Activated CD4-positive, CD25-positive, alpha-beta regulatory T cell treated with anti-CD3 and anti-CD28 coated beads, Interleukin-2, amount 50 U/mL, for 16 hours (primary cell): ENCODE data around the gene ZBTB34.

Experiments used
- DNase-seq: peaks from one replicate; pipeline ENCODE4 v3.0.0-alpha.2; 2020; ENCODE audit warnings: low read depth, low spot score

The ZBTB34 gene

DNA sequence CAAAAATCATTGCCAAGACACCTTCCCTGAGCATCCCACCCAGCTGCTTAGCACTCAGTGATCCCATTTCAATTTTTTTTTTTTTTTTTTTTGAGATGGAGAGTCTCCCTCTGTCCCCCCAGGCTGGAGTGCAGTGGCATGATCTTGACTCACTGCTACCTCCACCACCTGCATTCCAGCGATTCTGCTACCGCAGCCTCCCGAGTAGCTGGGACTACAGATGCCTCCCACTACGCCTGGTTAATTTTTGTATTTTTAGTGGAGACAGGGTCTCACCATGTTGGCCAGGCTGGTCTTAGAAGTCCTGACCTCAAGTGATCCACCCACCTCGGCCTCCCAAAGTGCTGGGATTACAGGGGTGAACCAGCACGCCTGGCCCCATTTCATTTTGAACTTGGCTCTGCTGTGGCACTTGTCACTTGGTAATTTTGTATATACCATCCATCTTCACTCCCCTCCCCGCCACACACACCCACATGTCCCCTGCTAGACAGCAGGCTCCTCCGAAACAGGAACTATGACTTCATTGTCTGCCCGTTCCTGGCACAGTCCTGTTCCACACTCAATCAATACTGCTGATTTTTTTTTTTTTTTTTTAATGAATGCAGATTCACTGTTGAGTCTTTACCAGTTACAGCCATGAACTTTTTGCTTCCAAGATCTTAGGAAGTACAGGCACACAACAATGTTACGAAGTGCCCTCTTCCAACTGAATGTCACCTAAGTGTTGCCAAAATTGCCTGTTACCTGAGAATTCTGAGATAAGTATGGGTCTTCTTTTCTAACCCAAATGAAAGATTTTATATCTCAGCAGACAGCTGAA is 17.3 kb upstream of the ZBTB34 start:
- DNase-seq: no peak

DNA sequence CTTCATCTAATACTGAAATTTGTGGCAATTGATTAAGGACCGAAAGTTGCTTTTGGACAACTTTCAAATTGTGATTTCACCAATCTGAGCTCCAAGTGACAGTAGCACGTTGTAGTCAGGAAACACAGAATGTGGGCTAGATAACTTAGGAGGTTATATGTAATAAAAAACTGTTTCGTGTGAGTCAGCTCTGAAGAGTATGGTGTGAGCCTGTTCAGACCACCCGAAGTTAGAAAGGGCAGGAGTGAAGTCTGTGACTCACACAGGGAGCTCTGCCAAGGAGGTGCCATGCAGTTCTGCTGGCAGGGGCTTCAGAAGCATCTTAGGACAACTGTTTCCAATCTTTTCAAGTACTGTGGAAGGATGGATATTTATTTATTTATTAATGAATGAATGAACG is 16.4 kb upstream of the ZBTB34 start:
- no peak for DNase-seq

DNA sequence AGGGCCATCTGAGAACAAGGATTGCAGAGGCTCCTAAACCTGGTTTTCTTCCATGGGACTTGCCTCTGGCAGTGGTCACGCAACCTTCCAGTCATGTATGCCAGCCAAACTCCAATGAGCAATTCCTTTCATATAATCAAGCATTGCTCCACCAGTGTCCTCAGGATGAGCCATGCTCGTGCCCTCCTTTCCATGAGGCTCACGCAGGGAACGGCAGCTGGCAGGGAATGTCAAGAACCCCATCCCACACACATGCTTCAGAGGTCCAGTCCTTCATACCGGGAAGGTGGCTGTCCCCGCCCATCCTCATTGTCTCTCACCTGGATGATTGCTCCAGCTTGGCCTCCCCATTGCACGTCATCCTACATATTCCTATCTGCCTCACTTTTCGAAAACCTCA is 13.4 kb upstream of the ZBTB34 start:
- no peak for DNase-seq

DNA sequence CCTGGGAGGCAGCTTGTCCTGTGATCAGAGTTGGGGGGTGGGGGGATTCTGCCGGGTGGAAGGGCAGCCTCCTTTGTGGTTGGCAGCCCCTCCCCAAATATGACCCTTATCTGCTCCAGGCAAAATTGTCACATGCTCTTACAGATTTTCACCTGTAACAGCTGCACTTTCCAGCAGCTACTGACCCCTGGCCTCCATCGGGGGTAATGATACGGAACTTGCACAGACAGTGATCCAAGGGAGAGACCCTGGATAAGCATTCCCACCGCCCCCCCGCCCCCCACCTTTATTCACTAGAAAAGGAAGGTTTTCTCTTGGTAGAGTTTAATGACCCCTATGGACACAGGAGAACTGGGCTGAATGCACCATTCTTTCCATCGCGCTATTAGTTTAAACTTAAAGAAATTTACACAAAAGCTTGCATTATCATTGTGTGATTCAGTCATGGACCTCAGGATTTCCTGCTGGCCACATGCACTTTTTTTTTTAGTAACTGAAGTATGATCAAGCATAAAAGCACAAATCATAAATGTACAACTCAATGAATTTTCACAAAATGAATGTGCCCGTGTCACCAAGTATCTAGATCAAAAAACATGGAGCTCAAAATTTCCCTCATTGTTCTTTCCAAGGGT is 10.7 kb upstream of the ZBTB34 start:
- DNase-seq: no peak

DNA sequence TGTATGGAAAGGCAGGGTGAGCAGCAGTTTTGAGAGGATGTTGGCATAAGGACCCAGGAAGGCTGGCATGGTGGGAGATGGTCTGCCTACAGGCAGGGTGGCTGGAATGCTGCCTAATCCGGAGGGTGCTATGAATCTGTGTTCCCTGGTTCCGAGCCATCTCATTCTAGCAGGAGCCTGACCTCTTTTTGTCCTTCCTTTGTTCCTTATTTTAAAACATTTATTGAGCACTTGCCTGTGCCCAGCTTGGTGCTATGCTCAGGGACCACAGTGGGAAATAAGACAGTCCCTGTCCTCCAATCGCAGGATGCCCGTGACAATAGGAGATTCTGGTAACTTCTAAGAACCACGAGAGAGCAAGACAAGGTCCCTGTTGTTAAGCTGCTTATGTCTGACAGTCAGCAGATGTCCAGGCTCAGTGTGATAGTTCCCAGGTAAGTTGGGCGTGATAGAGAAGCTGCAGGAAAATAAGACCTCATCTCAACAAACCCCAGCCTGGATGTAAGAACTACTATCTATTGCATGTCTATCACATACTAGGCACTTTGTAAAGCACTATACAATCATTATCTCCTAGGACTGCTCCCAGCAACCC is 9.1 kb upstream of the ZBTB34 start:
- DNase-seq: no peak

DNA sequence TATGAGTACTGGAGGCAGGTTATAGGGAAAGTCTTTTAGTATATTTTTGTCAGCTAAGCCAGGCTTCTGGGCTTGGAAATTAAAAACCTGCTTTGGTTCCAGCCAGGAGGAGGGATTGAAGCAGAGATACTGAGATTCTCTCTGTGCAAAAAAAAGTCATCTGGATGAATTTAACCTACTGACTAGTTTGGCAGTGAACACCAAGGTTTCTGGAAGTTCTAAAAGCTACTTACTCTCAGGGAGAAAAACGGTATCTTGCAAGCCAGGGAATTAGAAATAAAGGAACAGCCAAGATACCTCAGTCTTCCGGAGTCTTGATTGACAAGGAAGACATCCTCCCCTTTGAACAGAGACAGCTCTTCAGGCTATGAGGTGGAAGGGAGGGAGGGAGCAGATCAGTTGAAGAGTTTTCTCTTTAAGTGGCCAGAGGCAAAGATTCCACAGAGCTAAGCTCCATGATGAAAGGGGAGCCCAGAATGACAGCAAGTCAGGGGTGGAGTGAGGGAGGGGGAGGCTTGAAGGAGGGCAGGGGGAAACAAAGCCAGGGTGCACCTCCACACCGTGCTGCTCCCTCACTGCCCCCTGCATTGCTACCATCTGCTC is 8.3 kb upstream of the ZBTB34 start:
- DNase-seq: no peak

DNA sequence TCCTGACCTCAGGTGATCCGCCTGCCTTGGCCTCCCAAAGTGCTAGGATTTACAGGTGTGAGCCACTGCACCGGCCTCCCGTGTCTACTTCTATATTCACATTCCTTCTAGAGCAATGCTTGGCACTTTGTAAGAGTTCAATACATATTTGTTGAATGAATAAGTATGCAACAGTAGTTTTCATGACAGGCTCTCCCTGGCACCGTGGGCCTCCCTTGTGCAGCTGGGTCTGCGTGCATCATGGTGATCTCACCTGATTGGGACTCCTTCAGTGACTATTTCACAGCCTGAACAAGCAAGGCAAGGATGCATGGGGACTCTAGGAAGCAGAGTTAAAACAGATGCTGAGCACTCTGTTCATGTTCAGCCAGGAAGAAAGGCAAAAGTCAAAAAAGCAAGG is 6.8 kb upstream of the ZBTB34 start:
- DNase-seq: no peak

DNA sequence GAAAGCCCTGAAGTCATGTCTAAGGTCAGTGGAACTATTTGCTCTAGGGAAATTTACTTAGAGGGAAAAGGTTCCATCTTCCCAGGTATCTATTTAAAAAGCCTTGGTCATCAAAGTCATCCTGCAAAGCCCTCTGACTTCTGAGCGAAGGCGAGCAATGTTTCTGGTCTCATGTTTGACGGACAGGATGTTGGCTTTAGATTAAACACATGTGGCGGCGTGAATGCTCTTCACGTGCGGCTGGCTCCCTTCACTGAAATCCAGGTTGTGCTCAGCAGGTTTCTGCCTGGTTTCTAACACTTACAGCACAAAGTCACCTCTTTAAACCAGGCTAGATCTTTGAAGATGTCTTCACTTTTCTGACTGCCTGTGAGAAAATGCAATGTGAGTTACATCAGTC is 5.7 kb upstream of the ZBTB34 start:
- no peak for DNase-seq

DNA sequence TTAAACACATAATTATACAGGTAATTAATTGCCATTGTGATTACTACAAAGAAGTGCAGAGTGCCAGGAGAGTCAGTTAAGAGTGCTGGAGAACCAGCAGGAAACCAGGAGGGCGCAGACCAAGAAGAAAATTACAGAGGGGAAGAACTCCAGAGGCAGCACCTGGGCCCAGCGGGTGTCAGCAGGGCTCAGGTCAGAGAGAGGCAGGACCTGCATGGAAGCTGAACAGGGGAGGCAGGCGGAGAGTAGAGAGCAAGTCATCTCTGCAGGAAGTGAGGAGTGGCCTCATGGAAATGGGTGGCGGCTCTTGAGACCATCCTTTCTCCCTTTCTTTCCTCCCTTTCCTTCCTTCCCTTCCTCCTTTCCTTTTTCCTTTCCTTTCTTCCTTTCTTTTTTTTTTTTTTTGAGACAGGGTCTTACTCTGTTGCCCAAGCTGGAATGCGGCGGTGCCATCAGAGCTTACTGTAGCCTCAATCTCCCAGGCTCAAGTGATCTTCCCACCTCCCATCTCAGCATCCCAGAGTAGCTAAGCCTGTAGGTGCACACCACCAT is 4.0 kb upstream of the ZBTB34 start:
- no peak for DNase-seq

DNA sequence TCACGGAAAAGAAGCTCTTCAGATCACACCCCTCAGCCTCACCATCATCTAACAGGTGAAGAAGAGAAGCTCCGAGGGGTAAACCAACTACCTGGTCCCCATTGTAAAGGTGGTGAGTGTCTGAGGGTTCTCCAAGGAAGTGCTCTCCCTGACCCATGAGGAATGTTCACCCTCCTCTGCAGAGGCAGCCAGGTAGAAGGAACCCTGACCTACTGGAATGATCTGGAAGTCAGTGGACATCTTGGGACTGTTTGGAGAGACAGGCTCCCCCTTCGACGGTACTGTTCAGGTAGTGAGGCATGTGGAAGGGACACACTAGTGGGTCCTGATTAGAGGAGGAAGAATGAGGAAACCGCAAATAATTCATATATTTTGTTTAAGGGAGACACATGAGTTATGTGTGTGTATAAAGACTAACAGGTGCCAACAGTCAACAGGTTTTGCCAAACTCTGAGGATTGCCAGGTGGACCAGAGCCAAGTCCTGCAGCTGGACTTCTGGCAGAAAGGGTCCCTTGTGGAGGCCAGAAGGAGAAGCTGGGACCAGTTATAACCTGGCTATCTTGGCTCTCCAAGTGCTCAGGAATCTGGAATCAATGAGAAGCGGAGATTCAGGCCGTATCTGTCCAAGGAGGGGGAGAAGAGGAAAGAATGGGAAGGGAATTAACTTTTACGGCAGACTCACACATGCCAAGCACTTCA is 3.0 kb upstream of the ZBTB34 start:
- no peak for DNase-seq

DNA sequence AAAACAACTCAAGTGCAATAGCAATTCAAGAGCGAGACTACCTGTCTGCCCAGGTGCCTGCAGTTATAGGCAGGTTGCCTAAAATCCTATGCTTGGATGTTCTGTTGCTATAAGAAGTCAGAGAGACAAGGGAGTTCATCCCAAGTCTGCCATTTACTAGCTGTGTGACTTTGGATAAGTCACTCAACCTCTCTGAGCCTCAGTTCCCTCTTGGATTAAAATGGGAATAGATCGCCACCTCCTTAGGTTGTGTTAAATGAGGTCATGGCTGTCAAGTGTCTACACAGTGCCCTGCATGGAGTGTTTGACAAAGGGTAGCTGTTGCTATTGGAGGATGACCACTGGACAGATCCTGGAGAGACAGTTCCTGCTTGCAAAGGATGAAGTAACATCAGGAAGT is 1.3 kb upstream of the ZBTB34 start:
- no peak for DNase-seq

DNA sequence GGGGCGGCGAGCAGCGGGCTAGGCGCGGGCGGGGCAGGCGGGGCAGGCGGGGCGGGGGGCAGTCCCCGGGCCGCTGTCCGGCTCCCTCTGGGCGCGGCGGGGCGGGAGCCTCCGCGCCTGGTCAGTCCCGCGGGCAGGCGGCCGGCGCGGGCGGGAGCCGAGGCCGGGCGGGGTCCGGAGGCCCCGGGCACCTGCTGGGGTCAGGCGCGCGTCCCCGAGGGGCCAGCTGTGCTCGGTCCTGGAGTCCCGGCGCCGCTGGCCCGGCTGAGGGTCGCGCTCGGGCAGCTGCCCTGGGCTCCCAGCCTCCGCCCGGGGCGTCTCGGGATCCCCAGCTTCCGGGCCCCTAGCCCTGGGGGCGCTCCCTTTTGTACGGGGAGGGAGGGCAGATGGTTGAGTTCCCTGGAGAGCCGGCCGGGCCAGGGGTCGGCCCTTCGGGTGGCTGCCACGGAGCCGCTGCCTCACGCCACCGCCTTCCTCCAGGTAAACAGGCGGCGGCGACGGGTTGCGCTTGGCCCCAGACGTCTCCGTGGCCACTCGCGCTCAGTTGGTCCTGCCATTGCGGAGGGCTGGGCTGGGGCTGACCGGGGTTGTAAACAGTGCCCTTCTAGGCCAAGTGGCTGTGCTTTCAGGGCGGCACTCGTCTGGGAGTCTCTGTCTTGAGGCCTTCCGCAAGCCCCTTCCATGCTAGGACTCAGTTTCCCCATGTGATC is 473 bp downstream of the ZBTB34 start:
- DNase-seq: no peak

DNA sequence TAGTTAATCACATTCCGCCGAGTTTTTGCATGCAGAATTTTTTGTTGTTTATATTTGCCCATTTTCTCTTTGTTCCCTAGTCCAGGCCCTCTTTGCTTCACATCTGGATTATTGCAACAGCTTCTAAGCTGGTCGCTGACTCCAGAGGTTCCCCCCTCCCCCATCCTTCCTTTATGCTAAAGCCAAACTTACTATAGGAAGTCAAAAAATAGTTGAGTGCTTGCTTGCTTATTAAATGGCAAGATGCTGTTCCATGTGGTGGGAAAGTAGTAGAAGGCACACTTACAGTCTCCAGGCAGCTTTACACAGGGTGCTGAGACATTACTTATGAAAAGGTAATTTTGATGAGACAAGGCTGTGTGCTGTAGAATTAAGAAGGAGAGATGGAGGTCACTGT is 1.3 kb downstream of the ZBTB34 start:
- no peak for DNase-seq

DNA sequence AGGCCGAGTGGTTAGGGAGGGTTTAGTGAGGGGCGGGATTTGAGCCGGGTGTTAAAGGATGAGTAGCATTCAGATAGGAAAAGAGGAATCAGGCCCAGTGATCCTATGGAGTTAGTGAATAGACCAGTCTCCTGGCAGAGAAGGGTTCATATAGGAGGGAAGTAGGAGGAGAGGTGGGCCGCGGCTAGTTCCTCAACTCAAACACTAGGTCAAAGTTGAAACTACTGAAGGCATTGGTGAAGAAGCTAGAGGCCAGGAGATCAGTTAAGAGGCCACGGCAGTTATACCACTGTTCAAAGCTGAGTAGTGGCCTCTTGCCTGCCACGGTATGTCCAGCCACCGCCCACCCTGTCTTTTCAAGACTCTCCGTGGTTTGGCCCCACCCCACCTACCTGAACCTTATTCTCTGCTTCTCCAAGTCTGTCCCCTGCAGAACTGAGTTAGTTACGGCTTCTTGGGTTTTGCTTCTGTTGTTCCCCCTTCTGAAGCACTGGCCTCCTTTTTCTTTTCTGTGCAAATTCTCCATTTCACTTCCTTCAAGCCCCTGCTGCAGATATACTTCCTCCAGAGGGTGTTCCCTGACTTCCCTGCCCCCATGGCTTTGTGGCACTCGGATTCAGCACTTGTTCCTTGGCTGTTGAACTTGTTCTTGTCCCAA is 1.8 kb downstream of the ZBTB34 start:
- no peak for DNase-seq

DNA sequence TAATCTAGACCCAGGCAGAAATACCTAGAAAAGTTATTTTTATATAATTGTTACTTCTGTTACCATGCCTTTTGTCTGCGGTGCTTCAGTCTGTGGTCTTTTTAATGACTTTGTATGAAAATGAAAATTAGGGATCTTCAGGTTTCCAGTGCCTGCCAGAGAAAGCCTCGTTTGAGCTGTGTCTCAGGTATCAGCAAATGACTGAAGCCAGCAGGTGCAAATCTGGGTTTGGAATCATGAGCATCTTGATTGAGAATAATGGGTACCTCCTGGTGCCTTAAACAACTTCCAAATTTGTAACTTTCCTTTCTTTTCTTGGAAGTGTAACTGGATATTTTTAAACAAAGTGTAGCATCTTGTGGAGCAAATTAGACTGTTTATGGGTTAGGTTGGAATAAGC is 4.3 kb downstream of the ZBTB34 start:
- no peak for DNase-seq

DNA sequence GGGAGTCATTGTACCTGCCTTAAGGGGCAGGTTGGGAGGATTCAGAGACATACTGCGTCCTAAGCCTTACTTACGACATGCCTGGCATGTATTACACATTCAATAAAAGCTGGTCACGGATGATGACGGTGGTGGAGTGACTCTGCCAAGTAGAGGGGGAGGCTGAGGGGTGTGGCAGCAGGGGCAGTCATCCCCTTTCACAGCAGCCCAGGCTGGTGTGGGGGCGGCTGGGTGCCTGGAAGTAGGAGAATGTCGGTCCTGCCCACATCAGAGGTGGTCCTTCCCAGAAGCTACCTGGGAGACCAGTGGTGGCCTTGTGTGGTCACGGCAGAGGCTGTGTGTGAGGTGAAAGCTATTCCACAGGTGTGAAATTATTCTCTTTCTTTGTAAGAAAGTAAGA is 8.9 kb downstream of the ZBTB34 start:
- DNase-seq: no peak

DNA sequence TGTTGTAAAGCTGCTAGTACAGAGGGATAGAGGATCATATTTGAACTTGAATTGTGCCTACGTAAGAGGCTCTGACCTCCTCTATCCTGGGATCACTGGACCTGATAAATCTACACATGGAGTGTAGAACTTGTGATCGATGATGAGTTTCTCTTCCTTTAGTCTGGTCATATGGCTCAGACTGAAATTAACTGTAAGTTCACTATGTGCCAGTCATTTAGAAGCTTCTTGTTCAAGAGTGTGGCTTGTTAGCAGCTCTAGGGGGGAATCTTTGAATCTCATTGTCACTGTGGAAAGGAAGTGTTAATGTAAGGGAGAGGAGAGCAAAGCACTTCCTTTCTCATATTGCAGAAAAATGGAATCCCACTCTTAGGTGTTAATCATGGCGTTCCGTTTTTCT is 12.1 kb downstream of the ZBTB34 start:
- no peak for DNase-seq

DNA sequence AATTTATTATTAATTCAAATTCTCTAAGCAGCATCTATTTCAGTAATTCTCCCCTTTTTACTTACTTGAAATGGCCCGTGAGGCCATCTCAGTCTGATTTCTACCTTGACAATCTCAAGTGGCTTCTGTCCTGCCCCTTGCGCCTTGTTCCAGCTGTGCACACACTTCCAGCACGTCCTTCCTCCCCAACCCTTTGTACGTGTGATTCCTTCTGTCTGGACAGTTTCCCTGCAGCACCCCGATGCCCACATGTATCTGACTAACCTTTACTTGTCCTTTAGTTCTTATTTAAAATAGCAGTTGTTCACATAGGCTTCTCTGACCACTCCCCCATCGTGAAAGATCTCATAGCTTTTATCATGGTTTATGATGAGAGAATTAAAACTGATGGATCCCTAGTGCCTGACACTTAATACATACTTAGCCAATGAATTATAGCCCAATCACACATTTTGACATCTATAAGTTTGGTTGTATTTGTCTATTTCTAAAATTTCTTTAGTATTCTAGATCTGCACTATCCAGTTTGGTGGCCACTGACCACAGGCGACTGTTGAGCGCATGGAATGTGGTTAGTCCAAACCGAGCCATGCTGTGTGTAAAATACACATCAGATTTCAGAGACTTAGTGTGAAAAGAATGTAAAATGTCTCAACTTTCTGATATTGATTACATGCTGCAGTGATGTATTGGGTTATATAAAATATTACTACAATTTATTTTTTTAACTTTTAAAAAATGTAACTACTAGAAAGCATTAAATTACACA is 14.3 kb downstream of the ZBTB34 start:
- no peak for DNase-seq

DNA sequence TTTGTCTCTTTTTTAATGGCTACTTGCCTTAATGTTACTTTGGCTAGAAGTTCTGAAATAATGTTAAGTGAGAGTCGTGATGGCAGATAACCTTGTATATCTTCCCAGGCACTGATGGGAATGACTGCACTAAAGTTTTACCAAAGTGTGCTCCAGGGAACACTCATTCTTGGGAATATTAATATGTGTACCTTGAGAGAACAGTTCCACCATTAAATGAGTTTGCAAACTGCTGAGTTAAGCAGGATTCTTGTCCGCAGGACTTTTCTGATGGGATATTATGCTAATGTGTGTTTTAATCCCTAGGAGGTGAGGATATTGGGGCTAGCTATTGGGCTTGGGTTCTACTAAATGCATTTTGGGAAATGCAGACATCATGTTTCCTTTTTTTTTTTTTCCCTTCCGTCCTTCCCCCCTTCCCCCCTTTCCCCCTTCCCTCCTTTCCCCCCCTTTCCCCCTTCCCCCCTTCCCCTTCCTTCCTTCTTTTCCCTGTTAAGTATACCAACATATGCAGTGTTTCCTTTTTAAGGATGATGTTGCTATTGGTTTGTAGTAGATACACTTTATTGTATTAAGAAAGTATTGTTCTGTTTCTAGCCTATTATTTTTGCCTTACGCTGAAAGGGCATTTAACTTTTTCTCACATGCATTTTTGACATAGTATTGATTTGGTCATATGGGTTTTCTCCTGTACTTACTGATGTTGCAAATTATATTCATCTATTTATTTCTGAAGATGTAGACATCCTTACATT is 15.5 kb downstream of the ZBTB34 start:
- no peak for DNase-seq
